Gastrocnemius medialis (tissue), 4 donors: Measurements from ENCODE around the gene GATA2.

Source experiments
- CTCF ChIP-seq, 5 experiments: fragments of 450-650 bp in 3 of 5; fragments of 200-600 bp in 2 of 5; sonication (generic) in 2 of 5; IDR thresholded peaks in 4 of 5; conservative IDR thresholded peaks in 1 of 5; 1 replicate in 4 of 5; 2 replicates in 1 of 5; pipeline ENCODE4 v1.5.1; 2016 to 2019; ENCODE audit warnings: antibody characterized with exemption in 5 of 5, mild to moderate bottlenecking in 3 of 5, moderate library complexity in 3 of 5
- POLR2A ChIP-seq, 2 donors: fragments of 450-650 bp; IDR thresholded peaks; one replicate each; pipeline ENCODE4 v1.6.1; 2017; ENCODE audit warnings: antibody characterized with exemption in 2 of 2, mild to moderate bottlenecking in 2 of 2, moderate library complexity in 2 of 2

- no peak for TF ChIP-seq CTCF (IDR thresholded peaks at IDR 0.05 in 4 of 5, conservative IDR thresholded peaks at IDR 0.05 in 1 of 5)
- no peak for TF ChIP-seq POLR2A (IDR thresholded peaks at IDR 0.05)
Measured at GRCh38 chr3:128430301-128430700, 62.7 kb downstream of the GATA2 start.
